GM19395 (cell line): ENCODE measurements around the gene ST6GALNAC5.

Experiments
- ATAC-seq: cut with Tn5 transposase; IDR thresholded peaks from one replicate; pipeline ENCODE4 v1.9.1; 2021; ENCODE audit warnings: mild to moderate bottlenecking, moderate library complexity; ENCODE audit not compliant: unreplicated experiment

Gene ST6GALNAC5

DNA sequence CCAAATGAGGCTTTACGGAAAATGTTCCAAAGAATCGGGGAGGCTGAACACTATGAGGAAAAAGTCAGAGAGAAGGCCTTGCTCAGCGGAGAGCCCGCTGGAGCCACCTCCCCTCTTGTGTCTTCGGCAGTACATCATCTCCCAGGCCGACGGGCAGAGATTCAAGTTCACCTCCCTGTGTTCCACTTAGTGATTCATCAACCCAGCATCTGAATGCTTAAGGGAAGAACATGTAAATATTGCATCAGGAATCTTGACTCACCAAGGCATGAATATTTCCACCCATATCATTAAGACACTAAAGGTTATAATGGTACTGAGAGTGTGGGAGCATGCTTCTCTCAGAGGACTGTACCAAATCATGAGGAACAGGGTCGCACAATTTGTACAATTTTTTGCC is 172.5 kb downstream of the ST6GALNAC5 start:
- ATAC-seq: no peak

GRCh38 chr1:77040826-77041225 is 173.5 kb downstream of the ST6GALNAC5 start:
- no peak for ATAC-seq

DNA sequence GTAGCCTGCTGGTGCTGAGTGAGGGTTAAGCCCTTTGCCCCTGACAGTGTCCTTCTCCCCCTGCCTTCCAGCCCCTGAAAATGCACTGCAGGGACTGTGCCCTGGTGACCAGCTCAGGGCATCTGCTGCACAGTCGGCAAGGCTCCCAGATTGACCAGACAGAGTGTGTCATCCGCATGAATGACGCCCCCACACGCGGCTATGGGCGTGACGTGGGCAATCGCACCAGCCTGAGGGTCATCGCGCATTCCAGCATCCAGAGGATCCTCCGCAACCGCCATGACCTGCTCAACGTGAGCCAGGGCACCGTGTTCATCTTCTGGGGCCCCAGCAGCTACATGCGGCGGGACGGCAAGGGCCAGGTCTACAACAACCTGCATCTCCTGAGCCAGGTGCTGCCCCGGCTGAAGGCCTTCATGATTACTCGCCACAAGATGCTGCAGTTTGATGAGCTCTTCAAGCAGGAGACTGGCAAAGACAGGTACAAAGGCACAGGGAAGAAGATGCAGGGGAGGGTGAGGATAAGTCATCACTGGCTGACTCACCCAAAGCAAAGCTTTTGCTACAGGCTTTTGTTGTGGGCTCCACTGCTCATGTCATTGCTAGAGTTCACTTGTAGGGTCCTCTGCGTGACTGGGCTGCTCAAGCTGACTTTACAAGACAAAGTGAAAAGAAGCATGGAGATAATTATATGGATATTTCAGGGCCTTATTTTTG is 177.0 kb downstream of the ST6GALNAC5 start:
- no peak for ATAC-seq

GRCh38 chr1:77047575-77047974 is 180.3 kb downstream of the ST6GALNAC5 start:
- ATAC-seq: no peak

GRCh38 chr1:77047978-77048614 is 180.8 kb downstream of the ST6GALNAC5 start:
- ATAC-seq: no peak

- ATAC-seq: no peak
Measured at GRCh38 chr1:77048615-77049005, 181.3 kb downstream of the ST6GALNAC5 start.

DNA sequence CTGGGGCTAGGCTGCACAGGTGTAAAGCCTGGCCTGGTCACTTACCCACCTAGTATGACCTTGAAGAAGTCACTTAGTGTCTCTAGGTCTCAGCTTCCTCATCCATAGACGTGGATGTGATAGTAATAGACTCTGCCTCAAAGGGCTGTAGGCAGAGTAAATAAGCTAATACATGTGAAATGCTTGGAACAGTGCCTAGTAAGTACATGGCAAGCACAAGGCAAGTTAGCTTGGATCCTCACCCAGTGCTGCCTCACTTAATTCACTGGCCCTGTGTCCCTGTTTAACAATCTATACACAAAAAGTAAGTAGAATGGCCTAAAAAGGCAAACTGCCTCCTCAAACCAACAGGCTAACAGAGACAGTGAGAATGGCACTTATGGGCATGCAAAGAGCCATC is 184.1 kb downstream of the ST6GALNAC5 start:
- no peak for ATAC-seq

DNA sequence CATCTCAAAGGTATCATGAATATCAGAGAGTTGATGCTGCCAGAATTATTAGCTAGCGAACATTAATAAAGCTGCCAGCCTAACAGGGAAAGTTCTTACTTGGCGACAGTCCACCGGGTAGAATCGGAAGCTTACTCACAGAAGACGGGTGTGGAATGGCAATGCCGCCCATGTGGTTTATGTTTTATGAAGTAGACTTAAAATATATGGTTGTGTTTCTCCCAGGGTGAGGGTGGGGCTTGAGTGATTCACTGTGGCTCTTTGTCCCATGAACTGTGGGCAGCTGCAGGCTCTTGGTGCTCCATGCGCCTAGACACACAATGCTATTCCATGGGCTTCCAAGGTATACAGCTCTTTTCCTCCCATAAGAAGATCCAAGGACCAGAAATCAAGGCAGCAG is 189.2 kb downstream of the ST6GALNAC5 start:
- no peak for ATAC-seq

DNA sequence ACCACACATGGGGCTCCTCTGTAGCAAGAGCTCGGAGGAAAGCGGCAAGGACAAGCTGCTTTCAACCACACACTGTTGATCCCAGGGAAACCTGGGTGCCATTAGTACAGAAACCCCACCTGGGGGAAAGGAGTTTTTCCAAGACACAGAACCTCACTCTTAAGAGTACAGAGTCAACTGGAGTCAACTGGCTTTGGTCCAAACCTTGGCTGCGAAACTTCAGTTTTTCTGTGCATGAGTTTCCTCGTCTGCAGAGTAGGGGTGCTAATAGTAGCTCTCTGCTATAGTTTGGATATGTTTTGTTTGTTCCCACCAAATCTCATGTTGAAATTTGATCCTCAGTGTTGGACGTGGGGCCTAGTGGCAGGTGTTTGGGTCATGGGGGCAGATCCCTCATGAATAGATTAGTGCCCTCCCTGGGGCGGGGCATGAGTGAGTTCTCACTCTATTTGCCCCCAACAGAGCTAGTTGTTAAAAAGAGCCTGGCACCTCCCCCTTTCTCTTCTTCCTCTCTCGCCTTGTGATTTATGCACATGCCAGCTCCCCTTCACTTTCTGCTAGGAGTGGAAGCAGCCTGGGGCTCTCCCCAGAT is 190.8 kb downstream of the ST6GALNAC5 start:
- ATAC-seq: no peak

DNA sequence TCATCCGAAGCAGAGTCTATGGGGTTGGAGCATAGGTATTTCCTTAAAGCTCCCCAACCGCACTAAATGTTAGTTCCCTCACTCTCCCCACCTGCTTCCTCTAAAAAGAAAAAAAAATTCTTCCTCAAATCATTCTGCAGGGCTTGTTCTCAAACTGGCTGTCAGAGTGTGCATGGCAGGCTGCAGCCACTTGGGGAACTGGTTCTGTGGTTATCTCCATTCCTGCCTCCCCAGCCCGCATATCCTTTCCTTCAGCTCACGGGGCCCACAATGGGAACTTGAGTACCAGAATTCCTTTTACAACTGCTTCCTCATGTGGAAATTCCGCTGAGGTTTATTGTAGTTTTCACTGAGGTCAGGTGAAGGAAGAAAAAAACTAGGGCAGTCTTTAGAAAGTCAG is 192.7 kb downstream of the ST6GALNAC5 start:
- ATAC-seq: no peak

DNA sequence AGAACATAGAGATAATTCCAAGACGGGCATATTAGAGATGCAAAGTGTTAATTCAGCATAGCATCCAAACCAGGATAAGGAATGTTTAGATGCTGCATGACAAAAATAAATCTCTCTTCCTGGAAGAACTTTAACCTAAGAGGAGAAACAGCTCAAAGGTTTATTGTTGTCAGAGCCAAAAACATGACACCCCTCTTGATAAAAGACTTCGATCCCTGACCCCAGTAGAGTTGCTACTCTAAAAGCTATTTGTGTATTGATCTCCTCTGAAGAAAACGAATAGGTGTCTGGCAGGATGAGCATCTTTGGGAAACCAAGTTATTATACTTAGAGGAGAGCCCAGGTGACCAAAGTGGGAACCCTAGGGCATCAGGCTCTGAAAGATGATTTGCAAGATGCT is 193.9 kb downstream of the ST6GALNAC5 start:
- no peak for ATAC-seq

DNA sequence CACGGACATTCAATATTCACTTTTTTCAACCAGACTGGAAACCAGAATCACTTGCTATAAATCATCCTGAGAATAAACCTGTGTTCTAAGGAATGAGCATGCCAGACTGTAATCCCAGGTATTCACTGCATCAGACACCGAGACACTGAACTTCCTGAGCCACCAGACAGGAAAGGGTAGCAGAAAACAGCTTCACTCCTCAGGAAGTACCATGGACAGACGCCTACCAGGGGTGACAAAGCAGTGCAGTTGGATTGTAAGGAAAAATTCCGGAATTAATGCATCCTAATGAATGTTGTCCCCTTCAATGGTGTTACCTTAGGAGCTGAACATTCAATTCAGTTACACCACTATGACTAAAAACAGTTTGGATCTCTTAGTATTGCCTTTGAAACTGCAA is 195.8 kb downstream of the ST6GALNAC5 start:
- no peak for ATAC-seq

DNA sequence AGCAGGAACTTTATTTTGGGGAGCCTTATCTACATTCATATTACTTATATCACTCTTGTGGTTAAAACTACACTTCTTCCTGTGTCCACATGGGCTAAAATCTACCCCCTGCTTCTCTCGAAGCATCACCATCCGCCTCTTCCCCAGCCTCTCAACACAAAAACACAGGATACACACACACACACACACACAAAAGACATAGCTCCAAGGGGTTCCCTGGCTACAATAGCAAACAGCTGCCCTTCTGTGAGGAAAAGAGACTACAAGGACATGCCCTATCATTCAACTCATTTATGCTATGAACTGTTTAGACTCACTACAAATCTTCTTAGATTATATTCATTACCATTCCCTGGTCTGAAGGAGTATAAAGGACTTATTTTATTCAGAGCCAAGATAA is 197.0 kb downstream of the ST6GALNAC5 start:
- no peak for ATAC-seq

- ATAC-seq: no peak
Measured at GRCh38 chr1:77065693-77066342, 198.5 kb downstream of the ST6GALNAC5 start.

- no peak for ATAC-seq
Measured at GRCh38 chr1:77068013-77068412, 200.7 kb downstream of the ST6GALNAC5 start.

DNA sequence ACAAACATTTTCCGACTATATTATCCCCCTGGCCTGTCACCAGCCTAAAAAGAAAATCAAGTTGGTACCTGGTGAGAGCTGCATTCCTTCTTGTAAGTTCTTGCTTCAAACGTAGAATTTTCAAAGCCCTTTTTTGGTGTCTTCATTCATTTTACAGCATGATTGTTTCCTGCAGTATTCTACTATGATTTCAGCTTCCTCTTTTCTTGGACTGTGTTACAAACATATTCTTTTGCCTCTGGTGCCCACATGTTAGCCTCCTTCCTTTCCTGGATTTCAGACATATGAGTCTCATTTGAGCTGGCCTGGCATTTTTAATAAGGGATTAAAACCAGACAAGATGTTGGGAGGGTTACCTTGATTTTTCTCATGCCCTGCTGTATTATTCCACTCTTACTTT is 209.5 kb downstream of the ST6GALNAC5 start:
- ATAC-seq: no peak

DNA sequence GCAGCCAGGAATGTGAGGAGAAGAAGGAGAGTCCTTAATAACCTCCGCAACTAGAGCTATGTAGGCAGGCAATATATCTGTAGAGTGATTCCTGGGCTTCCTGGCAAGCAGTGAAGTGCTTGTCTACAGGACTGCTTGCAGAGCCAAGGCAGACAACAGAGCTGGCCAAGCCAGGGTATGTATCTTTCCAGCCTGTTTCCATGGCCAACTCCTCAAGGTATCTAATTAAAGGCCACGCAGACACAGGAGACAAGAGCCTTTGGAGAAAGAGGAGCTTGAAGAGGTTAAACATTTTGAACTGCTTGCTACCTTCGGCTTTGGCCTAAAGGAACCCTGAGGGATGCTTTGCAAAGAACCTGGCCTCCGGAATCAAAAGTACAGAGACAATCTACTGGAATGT is 214.6 kb downstream of the ST6GALNAC5 start:
- no peak for ATAC-seq

DNA sequence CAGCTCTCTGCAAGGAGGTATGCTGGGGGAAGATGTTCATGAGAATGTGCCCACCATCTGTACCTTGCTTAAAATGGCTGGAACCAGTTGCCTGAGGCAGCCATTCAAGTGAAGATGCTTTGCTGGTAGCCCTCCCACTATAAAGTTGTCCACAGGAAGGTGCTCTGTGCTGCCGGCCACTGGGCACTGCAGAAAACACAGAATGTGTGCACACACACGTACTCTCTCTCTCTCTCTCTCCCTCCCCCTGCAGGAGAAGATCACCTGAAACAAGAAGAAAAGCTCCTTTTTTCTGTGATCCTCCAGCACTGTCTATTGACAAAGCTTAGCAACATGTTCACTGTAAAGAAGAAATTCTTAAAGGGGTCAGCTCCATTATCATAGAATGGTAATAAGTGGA is 217.2 kb downstream of the ST6GALNAC5 start:
- no peak for ATAC-seq

DNA sequence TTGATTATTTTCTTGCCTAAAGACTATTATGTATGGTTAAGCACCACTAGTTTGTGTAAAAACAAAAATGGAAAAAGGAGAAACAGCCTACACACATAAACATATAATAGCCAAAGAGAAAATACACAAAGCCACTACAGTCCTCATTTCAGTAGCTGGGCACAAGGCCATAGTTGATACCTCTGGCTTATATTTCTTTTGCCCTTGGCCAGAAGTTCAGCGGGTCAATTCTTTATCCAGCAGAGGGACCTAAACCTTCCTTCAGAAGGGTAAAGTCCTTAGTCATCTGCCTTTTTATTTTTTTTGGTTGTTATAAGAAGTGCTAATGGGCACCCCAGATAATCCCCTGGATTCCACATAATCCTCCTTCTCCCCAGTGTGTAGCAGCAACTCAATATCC is 217.8 kb downstream of the ST6GALNAC5 start:
- no peak for ATAC-seq

DNA sequence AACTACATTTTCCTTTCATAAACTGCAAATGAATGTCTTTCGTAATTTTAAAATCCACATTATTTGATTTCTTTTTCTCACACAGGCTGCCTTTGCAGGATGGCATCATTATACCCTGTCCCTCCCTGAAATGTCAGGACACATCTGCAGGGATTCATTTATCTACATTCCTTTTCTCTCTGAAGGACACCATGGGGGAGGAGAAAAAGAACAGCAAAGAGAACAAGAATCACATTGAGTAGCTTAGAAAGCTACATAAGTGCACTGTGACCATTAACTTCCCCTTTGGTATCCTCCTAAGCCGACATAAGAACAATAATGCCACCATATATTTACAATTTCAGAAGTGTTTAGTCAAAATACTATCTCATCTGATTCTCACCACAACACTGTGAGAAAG is 222.5 kb downstream of the ST6GALNAC5 start:
- no peak for ATAC-seq

GRCh38 chr1:77095236-77095635 is 228.0 kb downstream of the ST6GALNAC5 start:
- no peak for ATAC-seq
